CD4-positive, alpha-beta T cell treated with Interleukin-17A for 1 hour (primary cell): ENCODE results near the gene PCDH9.

Experiments used
- DNase-seq: peaks from one replicate; pipeline ENCODE4 v3.0.0-alpha.2; 2020

Gene PCDH9

DNA sequence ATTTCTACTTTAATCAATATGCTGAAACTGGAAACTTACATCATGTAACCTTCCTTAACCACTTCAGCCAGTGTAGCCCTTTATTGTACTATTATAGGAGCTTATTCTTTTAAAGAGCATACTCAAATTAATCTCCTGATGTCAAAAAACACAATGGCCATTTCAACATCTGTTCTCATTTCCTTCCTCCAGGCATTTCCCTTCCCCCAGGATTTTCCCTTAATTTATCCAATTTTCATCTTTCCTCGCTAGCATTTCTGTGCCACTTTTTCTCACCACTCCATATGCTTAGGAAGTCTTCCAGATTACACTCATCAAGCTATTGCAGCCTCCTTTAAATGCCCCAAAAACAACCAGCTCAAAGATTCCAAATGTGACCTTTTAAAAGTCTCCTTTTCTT, 265.0 kb downstream of the PCDH9 start:
- DNase-seq, result no peak

DNA sequence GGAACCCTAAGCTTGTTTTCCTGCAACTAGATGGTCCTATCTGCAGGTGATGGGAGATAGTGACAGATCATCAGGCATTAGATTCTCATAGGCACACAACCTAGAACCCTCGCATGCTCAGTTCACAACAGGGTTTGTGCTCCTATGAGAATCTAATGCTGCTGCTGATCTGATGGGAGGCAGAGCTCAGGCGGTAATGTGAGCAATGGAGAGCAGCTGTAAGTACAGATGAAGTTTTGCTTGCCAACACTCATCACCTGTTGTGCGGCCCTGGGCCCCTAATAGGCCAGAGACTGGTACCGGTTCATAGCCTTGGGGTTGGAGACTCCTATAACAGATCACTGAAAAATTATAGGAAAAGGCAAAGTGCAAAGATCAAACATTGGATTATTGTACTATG, 267.2 kb downstream of the PCDH9 start:
- DNase-seq, result no peak

GRCh38 chr13:66958611-66959010, 271.5 kb downstream of the PCDH9 start:
- DNase-seq, result no peak

DNA sequence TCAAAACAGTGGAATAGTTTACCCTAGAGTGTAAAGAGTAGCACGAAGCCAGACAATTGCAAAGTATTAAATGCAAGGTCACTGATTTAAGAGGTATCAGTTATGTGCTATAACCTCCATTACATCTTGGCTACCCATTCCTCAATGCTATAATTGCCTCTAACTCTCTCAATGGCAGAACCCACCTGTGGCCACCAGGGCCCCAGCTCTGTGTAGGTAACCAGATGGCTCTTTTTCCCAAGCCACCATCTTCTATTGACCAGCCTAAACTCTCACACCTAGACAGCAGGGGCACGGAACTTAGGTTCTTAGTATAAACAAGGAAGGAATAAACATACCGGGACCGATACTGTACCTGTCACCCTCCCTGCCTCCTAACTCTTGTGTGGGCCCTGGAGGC, 277.6 kb downstream of the PCDH9 start:
- DNase-seq, result no peak

DNA sequence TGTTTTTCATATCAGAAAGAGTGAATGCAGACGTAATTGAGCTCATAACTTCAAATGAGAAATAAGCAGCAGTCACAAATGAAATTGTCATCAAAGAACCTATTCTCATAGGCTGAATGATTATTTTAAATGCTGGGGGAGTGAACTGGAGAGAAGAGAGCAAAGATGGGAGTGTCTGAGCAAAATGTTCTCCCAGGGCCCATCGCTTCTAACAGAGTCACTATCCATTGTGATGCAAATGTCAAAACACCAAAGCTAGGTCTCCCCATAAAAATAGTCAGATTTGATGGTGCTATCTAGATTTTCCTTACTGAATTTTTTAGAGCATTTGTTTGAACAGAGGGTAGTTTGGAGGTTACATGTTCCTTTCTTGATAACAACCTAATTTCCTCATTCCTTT, 278.7 kb downstream of the PCDH9 start:
- DNase-seq, result no peak

- DNase-seq, result no peak
Observed at GRCh38 chr13:66950666-66951065, 279.5 kb downstream of the PCDH9 start.

DNA sequence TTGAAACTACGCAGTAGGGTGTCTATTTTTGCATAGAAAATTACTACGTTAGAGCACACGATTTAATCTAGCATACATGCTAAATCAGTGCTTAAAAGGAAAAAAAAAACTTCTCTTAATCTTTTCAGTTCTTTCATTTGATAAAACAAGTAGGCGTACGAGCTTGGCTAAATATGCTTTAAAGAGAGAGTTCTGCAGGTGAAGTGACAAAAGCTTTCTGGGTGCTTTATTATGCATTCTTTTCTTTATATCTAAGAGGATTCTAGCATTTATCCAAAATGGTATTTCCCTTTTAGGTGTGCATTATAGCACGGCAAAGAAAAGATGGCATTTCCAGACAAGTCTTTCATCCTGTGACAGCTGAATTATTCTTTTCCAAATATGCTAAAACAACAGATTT, 281.2 kb downstream of the PCDH9 start:
- DNase-seq, result no peak

GRCh38 chr13:66943530-66943929, 286.6 kb downstream of the PCDH9 start:
- no peak for DNase-seq

- DNase-seq, result no peak
Observed at GRCh38 chr13:66940113-66940512, 290.0 kb downstream of the PCDH9 start.

GRCh38 chr13:66937423-66937822, 292.7 kb downstream of the PCDH9 start:
- no peak for DNase-seq

- DNase-seq, result no peak
Observed at GRCh38 chr13:66933994-66934393, 296.1 kb downstream of the PCDH9 start.

DNA sequence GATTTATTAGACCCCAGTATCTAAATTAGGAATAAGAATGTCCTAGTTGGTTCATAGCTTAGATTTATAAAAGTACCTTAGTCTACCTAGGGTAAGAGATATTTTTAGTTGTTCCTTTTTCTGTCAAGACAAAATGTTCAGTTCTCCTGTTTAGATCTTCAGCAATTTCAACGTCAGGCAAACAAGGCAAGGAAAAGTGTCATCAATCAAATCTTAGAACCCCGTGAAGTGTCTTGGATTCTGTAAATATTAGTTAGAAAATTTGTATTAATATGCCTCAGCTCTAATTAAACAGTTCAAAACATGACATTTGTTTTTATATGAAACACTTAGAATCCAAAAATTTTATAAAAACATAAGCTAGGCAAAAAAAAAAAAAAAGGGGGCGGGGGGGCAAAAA, 296.6 kb downstream of the PCDH9 start:
- DNase-seq, result no peak

DNA sequence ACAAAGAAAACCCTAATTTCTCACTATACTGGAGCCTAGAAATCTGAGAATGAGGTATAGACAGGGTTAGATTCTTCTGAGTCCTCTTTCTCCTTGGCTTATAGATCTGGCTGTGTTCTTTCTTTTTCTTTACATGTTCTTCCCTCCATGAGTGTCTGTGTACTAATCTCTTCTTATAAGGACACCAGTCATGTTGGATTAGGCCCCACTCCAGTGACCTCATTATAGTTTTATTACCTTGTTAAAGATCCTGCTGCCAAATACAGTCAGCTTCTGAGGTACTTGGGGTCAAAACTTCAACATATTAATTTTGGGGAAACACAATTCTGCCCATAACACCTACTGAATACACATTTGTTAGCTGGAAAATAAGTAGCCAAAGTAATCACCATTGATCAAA, 302.6 kb downstream of the PCDH9 start:
- DNase-seq, result no peak

DNA sequence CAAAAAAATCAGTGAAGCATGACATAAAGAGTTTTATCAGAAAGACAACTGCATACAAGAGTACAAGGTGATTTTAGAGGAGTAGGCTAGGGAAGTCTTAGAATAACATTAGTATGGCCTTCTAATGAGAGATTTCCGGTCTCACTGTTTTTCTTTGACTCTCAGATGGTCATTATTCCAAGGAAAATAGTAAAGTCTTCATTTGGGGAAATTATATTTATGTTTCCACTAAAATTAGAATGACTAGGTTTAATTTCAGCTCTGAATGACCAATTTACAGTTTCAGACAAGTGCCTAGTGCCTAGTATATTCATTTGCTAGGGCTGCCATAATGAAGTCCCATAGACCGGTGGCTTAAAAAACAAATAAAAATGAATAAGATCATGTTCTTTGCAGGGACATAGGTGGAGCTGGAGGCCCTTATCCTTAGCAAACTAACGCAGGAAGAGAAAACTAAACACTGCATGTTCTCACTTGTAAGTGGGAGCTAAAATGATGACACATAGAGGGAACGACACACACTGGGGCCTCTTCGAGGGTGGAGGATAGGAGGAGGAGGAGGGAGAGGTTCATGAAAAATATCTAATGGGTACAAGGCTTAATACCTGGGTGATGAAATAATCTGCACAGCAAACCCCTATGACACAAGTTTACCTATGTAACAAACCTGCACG, 303.1 kb downstream of the PCDH9 start:
- no peak for DNase-seq

DNA sequence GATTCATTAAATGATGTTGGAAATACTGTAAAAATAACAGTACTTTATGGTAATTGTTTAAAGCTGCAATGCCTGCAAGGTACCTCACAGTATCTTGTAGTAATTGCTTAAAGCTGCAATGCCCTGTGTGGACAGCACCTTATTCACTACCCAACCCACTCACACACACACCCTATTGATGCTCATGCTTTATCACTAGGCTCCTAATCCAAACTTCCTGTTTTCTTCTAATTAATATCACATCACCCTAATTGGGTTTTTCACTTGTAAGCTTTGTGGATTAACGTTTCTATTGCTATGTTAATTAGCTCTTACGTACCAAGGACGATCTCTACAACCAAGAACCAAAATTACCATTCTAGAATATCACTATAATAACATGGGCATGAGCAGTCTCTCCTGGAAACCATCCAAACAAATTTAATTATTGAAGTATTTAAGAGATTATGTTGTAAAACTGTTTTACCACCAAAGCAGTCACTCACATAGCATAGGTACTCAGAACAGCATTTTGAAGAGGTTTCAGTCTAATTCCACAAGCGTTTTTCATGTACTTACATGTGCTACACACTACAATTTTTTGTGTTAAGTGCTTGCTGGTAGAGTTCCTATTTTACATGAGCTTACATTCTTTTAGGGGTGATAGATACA, 303.8 kb downstream of the PCDH9 start:
- no peak for DNase-seq

DNA sequence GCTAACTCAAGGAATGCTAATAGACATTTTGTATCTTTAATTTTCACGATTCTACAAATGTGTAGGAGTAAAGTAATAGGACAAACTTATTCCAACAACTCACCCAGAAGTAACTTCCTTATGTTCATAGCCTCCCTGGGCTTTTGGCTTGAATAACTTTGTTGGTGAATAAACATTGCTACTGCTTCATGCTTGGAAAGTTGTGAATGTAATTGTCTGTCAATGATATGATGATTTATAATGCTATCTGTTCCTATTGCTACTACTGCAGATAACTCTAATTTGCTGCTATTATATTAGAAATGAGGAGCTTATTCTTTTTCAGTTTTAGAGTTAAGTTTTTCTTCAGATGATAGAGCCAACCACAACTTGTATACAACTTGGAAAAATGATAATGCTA, 307.7 kb downstream of the PCDH9 start:
- no peak for DNase-seq

GRCh38 chr13:66921437-66921836, 308.7 kb downstream of the PCDH9 start:
- no peak for DNase-seq

- DNase-seq, result no peak
Observed at GRCh38 chr13:66915596-66916185, 314.4 kb downstream of the PCDH9 start.

DNA sequence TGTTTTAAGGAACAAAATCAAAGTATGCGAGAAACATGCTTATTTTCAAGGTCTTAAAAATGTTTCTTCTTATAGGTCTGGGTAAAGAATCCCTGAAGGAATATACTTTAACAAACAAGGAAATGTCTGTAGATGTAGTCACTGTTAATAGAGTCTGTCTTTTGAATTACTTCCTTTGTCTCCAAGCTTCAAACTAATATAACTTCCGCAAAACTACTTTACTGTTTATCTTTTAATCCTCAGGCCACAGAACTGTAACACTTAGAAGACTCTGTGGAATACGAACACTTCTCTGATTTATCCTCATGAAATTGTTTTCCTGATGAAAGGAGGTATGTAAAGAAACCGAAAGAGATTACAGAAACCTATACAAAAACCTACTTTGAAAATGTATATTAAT, 316.0 kb downstream of the PCDH9 start:
- no peak for DNase-seq

GRCh38 chr13:66911411-66911939, 318.7 kb downstream of the PCDH9 start:
- DNase-seq, result no peak

- DNase-seq, result no peak
Observed at GRCh38 chr13:66899955-66900354, 330.2 kb downstream of the PCDH9 start.

GRCh38 chr13:66896933-66897332, 333.2 kb downstream of the PCDH9 start:
- DNase-seq, result no peak

- DNase-seq, result no peak
Observed at GRCh38 chr13:66895780-66896179, 334.4 kb downstream of the PCDH9 start.

- no peak for DNase-seq
Observed at GRCh38 chr13:66895320-66895719, 334.8 kb downstream of the PCDH9 start.
